Measurements from ENCODE around the gene PODXL2.

The PODXL2 gene

DNA sequence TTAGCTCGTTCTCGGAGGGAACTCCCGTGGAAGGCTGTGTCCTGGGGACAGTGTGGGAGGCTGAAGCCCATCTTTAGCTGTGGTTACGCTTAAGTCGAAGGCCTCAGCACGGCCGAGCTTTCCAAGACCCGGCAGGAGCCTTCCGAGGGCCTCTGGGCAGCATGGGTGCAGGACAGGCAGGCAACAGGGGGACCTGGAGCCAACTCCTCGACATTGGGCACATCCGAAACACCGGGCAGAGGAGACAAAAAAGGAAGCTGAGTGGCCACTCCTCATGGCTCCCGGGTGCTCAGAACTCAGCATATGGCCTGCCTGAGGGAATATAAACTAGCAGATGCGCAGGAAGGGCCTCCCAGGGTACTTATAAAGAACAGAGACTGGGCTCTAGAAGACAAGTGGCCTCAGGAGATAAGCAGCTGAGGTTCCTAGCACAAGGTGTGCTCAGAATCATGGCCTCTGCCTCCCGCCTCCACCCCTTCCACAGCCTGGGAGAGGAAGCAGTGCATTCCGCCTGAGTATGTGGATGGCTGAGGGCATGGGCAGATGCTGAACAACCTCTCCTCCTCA, 77.9 kb downstream of the PODXL2 start:
- no peak overlapping the region for H3K4me3 ChIP-seq (ENCODE audit: low read depth, low read length)
- TF ChIP-seq, protein P1, sequence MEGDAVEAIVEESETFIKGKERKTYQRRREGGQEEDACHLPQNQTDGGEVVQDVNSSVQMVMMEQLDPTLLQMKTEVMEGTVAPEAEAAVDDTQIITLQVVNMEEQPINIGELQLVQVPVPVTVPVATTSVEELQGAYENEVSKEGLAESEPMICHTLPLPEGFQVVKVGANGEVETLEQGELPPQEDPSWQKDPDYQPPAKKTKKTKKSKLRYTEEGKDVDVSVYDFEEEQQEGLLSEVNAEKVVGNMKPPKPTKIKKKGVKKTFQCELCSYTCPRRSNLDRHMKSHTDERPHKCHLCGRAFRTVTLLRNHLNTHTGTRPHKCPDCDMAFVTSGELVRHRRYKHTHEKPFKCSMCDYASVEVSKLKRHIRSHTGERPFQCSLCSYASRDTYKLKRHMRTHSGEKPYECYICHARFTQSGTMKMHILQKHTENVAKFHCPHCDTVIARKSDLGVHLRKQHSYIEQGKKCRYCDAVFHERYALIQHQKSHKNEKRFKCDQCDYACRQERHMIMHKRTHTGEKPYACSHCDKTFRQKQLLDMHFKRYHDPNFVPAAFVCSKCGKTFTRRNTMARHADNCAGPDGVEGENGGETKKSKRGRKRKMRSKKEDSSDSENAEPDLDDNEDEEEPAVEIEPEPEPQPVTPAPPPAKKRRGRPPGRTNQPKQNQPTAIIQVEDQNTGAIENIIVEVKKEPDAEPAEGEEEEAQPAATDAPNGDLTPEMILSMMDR (IDR thresholded peaks at IDR 0.05; ENCODE audit: low read depth, low read length, missing control alignments), result no peak

GRCh38 chr3:127707851-127708411, 78.9 kb downstream of the PODXL2 start:
- in situ Hi-C loops (cut with HindIII; ENCODE audit: low sequenced_read_pairs), result no loop called here
- TF ChIP-seq, protein P1 (IDR thresholded peaks at IDR 0.05; ENCODE audit: low read depth, low read length, missing control alignments), result no peak
- no peak overlapping the region for H3K4me3 ChIP-seq (ENCODE audit: low read depth, low read length)
- no peak for DNase-seq (ENCODE audit: low read depth)

More for the DNA sequence above, 77.9 kb downstream of the PODXL2 start:
- in situ Hi-C loops (cut with HindIII; ENCODE audit: low sequenced_read_pairs), result no loop called here
- no peak for DNase-seq (ENCODE audit: low read depth)

DNA sequence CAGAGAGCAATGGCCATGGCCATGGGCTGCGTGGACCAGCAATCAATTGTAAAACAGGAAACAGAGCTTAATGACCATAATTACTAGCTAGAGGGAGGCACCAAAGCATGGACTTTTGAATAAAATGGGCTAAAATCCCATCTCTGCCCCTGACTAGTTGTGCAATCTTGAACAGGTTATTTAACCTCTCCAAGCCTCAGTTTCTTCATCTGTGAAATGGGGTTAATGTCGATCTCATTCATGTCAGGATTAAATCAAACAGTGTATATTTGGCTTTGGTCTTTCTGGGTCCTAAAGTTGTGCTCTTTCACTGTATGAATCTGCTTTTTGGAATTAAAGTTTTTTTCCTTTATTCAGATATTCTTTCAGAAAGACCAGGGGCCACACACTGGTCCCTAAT, 79.9 kb downstream of the PODXL2 start:
- in situ Hi-C loops (cut with HindIII; ENCODE audit: low sequenced_read_pairs), result no loop called here
- TF ChIP-seq, protein P1 (IDR thresholded peaks at IDR 0.05; ENCODE audit: low read depth, low read length, missing control alignments), result no peak
- H3K4me3 ChIP-seq (ENCODE audit: low read depth, low read length), result no peak overlapping the region
- DNase-seq (ENCODE audit: low read depth), result no peak

DNA sequence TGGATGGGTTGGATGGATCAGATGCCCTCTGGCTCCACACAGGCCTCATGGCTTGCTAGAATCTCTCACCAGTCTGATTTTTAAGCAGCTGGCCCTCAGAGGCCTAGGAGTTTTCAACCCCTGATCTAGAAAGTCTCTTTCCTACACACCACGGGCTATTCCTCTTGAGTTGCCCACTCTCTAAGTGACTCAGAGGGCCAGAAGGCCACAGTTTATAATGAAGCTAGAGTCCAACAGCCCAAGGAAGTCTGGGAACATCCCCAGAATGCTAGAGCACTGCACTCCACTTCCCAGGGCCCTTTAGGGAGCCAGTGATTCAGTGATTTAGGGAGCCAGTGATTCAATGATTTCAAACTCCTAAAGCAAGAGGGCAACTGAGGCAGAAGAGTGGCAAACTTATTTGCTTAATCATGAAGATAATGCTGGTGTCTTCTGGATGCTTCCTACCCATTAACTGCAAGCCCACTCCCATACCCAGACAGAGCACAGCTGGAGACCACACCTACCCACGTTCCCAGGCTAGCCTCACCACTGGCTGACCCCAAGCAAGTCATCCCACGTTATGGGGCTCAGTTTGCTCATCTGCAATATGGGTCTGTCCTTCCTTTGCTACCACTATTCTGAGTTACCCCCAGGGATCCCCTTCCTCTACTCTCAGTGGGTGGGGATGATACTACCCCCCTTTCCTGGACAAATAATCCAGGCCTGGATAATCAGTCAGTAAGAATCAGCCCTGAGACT, 80.5 kb downstream of the PODXL2 start:
- in situ Hi-C loops (cut with HindIII; ENCODE audit: low sequenced_read_pairs), result no loop called here
- H3K4me3 ChIP-seq (ENCODE audit: low read depth, low read length), result no peak overlapping the region
- no peak for DNase-seq (ENCODE audit: low read depth)
- TF ChIP-seq, protein P1 (IDR thresholded peaks at IDR 0.05; ENCODE audit: low read depth, low read length, missing control alignments), result no peak

- in situ Hi-C loops (cut with HindIII; ENCODE audit: low sequenced_read_pairs), result no loop called here
- TF ChIP-seq, protein P1 (IDR thresholded peaks at IDR 0.05; ENCODE audit: low read depth, low read length, missing control alignments), result no peak
- no peak for DNase-seq (ENCODE audit: low read depth)
- H3K4me3 ChIP-seq (ENCODE audit: low read depth, low read length), result no peak overlapping the region
Measured at GRCh38 chr3:127710155-127710941, 81.4 kb downstream of the PODXL2 start.

- DNase-seq (ENCODE audit: low read depth), result no peak
- TF ChIP-seq, protein P1 (IDR thresholded peaks at IDR 0.05; ENCODE audit: low read depth, low read length, missing control alignments), result no peak
- in situ Hi-C loops (cut with HindIII; ENCODE audit: low sequenced_read_pairs), result no loop called here
- no peak overlapping the region for H3K4me3 ChIP-seq (ENCODE audit: low read depth, low read length)
Measured at GRCh38 chr3:127711021-127711695, 82.2 kb downstream of the PODXL2 start.

Measured in astrocyte of the cerebellum (primary cell).